Measurements from ENCODE around the gene IRX5.

The IRX5 gene

DNA sequence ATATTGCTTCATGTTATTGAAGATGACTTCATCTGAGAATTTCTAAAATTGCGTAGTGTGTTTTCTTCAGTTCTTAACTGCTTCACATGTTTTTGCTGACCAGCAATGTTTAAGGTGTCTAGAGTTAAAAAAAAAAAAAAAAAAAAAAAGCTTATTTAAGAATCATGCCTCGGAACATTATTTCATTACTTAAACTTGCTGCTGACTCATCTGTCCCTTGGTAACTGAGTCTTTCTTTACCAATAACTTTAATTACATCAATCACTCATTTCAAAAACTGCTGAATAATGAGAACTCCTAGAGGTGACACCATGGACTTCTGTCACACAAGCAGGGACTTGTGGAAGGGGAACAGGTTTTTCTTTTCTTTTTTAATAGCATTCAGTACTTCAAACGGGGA is 16.2 kb downstream of the IRX5 start:
- no peak for DNase-seq (ENCODE audit: low read depth in 1 of 2, low spot score in 1 of 2)

GRCh38 chr16:54947616-54948015 is 17.0 kb downstream of the IRX5 start:
- no peak for DNase-seq (ENCODE audit: low read depth in 1 of 2, low spot score in 1 of 2)

DNA sequence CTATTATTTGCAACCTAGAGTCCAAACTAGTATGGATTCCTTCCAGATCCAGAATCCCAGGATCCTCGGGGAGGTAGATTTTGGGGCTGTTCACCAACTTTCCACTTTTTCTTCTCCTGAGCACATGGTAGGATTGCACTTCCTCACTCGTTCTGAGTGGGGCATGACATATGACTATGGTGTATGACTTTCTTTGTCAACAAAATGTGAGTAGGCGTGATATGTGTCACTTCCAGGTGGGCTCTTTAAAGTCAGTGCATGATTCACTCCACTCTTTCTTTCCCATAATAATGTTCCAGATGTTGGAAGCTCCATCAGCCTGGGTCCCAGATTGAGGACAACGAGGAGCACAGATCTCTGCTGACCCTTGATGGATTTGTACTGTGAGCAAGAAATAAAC is 21.5 kb downstream of the IRX5 start:
- no peak for DNase-seq (ENCODE audit: low read depth in 1 of 2, low spot score in 1 of 2)

GRCh38 chr16:54953461-54953860 is 22.8 kb downstream of the IRX5 start:
- DNase-seq (ENCODE audit: low read depth in 1 of 2, low spot score in 1 of 2), result no peak

- DNase-seq (ENCODE audit: low read depth in 1 of 2, low spot score in 1 of 2), result no peak
Measured at GRCh38 chr16:54954220-54954619, 23.6 kb downstream of the IRX5 start.

- no peak for DNase-seq (ENCODE audit: low read depth in 1 of 2, low spot score in 1 of 2)
Measured at GRCh38 chr16:54955757-54956156, 25.1 kb downstream of the IRX5 start.

DNA sequence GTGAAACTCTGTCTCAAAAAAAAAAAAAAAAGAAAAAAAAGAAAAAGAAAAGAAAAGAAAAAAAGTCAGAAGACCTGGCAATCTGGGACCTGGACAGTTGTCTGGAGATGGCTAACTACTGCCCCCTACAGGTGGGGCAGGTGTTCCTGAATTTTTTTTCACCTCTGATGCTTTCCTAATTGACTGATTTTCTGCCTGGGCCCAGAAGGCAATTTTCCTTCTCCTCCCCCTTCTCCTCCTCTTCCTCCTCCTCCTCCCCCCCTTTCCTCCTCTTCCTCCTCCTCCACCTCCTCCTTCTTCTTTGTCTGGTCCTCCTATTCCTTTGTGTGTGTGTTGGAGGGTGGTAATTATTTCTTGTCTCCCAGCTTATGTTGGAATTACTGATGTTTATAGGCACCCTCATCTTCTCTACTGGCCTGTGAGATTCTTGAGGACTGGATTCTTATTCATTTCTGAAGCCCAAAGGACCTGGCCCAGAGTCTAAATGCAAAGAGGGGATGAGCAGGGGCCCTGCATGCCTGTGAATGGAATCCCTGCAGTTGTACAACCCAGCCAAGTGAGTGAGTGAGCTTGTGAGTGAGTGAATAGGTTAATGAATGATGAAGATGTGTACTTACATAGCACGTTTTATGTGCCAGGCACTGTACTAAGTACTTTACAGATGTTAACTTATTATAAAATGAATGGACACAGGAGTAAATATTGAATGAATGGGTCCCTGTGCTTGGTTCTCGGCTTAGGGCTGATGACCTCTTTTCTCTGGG is 26.9 kb downstream of the IRX5 start:
- no peak for DNase-seq (ENCODE audit: low read depth in 1 of 2, low spot score in 1 of 2)

GRCh38 chr16:54962045-54962444 is 31.4 kb downstream of the IRX5 start:
- DNase-seq (ENCODE audit: low read depth in 1 of 2, low spot score in 1 of 2), result no peak

DNA sequence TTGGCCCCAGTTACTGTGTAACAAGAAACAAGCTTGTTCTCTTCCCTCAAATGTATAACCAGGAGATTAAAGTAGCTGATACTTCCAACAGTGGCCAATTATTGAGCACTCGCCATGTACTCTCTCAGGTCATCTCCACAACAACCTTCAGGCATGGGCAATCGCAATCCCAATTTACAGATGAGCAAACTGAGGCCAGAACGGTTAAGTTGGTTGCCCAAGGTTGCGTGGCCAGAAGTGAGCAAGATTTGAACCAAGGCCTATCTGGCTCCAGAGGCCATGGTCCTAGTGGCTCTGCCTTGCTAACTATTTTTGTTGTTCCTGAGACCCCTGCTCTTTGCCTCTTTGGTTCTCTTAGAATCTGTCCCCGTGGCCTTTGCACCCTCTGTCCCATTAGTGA is 33.6 kb downstream of the IRX5 start:
- DNase-seq (ENCODE audit: low read depth in 1 of 2, low spot score in 1 of 2), result no peak

- no peak for DNase-seq (ENCODE audit: low read depth in 1 of 2, low spot score in 1 of 2)
Measured at GRCh38 chr16:54965464-54965863, 34.8 kb downstream of the IRX5 start.

- DNase-seq (ENCODE audit: low read depth in 1 of 2, low spot score in 1 of 2), result no peak
Measured at GRCh38 chr16:54968011-54968410, 37.3 kb downstream of the IRX5 start.

- DNase-seq (ENCODE audit: low read depth in 1 of 2, low spot score in 1 of 2), result no peak
Measured at GRCh38 chr16:54968784-54969183, 38.1 kb downstream of the IRX5 start.

DNA sequence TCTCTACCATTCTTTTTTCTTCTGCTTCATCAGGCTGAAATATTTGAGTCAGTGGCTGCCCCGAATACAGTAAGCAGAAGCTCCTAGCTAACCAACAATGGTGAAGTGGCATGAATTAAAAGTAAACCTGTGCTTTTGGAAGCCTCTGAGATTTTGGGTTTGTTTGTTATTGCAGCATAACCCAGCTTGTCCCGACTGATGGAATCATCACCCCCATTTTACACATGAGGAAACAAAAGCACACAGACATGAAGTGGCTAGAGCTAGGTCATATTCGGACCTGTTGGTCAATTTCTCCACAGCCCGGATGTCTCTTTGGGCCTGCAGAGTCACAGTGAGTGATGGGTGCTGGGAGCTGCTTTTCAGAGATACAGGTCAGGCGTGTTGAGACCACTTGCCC is 39.4 kb downstream of the IRX5 start:
- DNase-seq (ENCODE audit: low read depth in 1 of 2, low spot score in 1 of 2), result no peak

GRCh38 chr16:54974367-54974766 is 43.7 kb downstream of the IRX5 start:
- no peak for DNase-seq (ENCODE audit: low read depth in 1 of 2, low spot score in 1 of 2)

GRCh38 chr16:54976651-54977200 is 46.1 kb downstream of the IRX5 start:
- no peak for DNase-seq (ENCODE audit: low read depth in 1 of 2, low spot score in 1 of 2)

DNA sequence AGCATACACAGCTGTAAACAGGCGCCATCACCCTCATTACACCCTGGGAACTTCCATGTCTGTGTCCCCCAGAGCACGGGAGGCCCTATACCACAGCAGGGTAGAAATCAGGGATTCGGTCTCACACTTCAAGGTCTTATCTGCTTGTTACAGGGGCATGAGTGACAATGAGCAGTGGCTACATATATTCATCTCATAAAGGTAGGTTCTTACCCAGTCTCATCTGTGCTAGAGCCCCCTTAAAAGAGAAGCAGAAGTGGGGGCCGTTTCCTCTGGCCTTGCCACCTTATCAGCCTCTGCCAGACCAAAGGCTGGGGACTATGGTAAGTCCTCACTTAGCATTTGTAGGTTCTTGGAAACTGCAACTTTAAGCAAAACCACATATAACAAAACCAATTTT is 46.5 kb downstream of the IRX5 start:
- no peak for DNase-seq (ENCODE audit: low read depth in 1 of 2, low spot score in 1 of 2)

DNA sequence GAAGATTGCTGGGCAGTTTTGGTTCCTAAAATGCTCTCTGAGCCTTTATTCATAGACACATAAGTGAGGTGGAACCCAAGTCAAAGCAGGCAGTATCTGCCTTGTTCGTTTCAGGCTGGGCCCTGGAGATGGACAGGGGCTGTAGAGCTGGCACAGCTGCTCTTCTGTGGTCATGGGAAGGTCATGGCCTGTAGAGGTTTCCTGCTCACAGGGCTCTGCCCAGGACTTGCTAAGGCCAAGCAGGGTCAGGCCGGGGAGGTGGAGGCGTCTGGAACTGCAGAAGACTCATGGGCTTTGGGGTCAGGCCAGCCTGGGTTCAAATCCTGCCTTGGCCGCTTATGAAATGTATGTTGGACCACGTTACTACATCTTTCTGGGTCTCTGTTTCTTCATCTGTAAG is 50.2 kb downstream of the IRX5 start:
- DNase-seq (ENCODE audit: low read depth in 1 of 2, low spot score in 1 of 2), result no peak

Measured in activated T-helper 1 cell treated with anti-CD3 and anti-CD28 coated beads, Interleukin-2, amount 50 U/mL, for 16 hours (primary cell).